HG03469 (cell line): Measurements from ENCODE around the gene RNF39.

Experiments
- ATAC-seq: cut with Tn5 transposase; IDR thresholded peaks from one replicate; pipeline ENCODE4 v1.9.1; 2021; ENCODE audit warnings: mild to moderate bottlenecking, moderate library complexity, moderate number of reproducible peaks; ENCODE audit not compliant: unreplicated experiment

Gene RNF39

DNA sequence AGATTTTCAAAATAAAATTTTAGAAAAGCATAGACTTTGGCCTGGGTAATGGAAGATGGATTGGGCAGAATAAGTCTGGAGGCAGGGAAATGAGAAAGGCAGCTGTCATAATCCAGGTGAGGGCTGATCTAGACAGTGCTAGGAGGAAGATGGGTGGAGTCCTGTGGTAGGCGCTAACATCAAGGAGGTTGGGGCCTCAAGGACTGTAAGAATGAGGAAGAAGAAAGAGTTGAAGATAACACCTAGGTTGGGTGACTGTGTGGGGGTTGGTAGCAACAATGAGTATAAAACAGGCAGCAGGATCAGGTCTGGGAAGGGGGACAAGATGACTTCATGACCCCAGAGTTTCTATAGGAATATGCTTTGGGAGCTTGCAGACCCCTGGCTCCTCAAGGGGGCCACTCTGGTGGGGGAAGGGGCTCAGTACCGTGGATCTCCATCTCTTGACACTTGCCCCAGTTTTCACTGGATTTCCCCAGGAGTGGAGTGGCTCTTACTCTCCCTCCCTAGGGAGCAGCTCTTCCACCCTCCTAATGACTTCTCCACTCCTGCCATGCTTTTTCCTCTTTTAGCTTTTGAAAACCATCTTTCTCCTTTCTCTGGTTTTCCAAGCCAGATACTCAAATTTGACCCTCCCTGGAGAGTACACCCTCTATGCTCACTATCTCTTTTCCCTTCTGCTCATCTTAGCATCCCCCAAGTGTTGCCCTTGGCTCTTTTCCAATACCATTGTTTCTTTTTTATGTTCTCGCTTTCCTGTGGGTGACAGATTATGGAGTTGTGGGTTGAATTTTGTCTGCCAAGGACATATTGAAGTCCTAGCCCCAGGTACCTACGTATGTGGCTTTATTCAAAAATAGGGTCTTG, 22.6 kb upstream of the RNF39 start:
- ATAC-seq: no peak

DNA sequence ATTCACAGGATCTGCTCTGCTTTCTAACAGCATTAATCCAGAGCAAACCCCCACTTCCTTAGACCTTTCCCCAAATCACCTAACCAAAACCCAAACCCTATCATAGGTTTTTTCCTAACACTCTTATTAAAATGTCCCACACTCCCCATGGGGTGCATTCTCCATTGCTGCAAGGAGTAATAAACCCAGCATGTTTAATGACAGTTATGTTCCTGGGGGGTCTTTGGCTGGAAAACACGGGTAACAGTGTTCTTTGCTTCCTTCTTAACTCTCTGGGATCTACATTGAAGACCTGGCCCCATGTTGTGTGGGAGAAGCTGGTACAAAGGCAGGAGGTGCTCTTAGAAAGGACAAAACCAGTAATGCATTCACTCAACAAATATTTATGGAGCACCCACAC, 21.3 kb upstream of the RNF39 start:
- no peak for ATAC-seq

DNA sequence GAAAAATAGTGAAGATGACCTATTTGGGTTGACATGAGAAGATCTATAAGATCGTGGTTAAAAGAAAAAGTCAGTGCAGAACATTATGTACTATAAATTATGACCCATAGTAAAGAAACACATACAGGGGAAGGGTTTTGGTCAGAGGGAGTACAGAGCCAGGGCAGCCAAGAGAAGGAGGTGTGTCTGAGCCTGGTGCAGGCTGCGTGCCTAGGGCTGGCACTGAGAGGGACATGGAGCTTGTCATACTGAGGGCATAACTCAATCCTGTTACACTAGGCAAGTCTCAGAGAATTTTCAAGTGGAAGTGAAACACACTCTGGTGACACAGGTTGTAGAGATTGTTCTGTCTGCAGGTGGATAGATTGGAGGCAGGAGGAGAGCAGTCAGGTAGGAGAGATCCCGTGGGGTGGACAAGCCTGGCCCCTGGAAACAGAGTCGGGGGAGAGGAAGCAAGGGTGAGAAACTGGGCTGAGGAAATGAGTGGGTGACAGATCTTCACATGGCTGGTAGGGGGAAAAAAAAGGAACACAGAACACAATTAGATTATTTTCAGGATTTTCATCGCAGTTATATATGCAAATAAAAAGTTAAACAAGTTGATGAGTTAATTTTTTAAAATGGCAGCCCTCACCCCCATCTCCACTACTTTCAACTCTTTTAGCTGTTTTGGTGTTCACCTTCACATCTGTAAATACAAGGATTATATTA, 18.5 kb upstream of the RNF39 start:
- no peak for ATAC-seq

DNA sequence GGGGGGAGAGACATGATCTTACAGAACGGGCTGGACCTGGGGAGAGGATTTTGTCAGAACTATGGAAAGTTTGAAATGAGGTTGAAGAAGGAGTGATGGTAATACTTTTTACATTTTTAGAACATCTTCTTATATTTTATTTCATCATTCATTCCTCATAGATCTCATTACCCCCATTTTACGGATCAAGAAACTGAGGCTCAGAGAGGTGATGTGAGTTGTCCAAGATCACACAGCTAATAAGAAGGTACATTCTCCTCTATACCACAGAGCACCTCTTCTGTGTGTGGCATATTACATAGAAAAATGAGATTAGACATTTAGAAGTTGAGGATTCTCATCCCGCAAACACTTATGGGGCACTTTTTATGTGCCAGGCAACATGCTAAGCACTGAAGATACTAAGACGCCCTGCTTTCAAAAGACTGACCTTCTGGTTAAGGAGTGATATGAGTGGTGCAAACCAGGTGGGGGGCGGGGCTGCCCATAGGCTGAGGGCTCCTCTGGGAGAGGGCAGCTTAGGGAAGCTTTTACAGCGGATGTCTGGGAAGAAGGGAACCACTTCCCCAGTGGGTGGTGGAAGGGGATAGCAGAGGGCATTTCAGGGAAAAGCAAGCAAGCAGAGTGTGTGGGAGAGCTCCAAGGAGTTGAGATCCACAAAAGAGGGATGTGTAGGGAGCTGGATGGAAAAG, 17.4 kb upstream of the RNF39 start:
- ATAC-seq: no peak

DNA sequence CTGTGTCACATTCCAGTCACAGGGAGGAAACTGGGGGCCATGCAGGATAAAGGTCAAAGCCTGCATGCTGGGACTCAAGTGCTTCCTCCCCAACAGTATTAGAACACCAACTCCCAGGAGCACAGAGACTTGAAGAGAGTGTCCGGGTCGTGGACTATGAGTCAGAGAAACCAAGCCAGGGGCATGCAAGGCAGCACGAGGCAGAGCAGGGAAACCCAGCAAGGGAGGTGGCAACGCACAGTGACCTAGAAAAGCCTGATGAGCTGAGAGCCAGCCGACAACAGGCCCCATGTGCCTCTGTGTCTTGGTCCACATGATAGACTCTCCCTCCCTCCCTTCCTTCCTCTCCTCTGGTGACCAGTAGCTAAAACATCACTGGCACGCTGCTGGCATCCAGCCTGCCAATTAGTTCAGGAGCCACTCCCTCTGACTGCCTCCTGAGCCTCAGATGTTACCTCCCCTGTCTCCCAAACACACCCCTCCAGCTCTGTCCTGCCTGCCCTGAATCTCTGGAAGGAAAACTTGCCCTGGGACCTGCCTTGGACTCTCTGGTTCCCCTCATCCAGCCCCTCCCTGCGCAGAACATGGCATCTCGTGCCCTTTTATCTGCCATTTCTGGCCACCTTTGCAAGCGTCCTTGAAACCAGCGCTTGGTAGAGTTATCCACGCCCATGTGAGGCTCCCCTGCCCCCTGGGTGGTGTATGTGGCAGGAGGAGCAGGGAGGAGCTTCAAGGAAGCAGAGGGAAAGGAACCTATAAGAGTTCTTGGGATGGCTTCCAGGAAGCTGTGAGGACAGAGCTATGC, 16.2 kb upstream of the RNF39 start:
- no peak for ATAC-seq

DNA sequence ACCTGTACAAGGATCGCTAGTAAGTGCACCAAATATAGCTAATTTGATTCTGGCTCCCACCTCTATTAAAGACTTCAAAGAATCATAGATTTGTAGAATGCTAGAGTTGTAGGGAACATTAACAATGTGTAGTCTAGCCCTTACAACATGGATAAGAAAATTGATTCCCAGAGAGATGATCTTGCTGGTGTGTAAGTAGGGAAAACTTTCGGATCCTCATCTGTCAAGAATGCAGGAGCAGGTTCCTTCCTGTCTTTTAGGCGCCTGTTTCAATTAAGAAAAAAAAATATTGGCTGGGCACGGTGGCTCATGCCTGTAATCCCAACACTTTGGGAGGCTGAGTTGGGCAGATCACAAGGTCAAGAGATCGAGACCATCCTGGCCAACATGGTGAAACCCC, 12.3 kb upstream of the RNF39 start:
- no peak for ATAC-seq

DNA sequence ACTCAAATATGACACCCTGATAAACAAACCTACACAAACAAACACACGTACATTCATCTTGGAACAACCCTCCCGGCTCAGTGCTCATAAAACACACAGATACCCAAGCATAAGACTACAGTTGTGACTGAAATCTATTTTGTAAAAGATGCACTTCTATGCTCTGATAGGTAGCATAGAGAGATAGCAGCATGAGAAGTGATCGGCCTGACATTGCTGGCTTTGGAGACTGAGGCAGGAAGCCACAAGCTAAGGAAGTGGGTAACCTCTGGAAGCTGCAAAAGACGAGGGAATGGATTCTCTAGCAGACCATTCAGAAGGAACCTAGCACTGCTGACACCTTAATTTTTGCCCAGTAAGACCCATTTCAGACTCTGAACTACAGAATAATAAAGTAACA, 1.6 kb upstream of the RNF39 start:
- no peak for ATAC-seq

DNA sequence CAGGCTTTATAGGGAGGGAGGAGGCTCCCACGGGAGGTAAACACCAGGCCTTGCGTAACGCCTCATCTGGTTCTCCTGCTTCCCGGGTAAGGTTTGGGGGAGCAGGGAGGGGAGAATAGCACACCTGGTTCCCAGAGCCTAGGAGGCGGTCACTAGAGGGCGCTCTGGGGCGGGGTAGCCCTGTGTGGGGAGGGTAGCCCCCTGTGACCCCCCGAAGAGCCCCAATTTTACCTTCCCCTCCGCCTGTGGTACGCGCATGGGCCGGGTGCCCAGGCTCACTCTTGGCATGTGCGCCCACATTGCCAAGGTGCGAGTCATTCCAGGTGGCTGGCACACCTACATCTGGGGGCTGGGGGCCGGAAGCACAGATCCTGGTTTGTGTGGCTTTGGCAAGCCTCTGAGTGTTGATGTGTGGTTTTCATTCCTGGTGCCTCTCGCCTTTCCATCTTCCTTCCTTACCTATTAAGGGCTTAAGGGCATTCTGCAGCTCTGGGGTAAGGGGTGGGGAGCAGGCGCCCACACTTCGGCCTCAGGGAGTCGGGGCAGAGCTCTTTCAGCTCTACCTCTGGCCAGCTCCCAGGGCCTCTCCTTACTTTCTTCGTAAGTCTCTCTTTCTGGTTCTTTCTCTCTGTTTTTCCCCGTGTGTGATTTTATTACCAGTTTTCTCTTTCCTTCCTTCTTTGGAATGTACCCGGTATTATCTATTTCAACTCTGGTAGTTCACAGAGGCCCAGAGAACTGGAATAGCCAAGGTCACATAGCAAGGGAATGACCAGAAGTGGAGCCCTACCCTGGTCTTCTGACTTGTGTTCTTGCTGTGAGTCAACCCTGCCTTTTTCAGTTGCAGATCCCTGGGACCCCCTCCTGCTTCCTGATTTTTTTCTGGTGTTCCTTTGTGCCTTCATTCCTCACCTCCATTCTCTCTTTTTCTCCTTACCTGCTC, 492 bp upstream of the RNF39 start:
- ATAC-seq: no peak

DNA sequence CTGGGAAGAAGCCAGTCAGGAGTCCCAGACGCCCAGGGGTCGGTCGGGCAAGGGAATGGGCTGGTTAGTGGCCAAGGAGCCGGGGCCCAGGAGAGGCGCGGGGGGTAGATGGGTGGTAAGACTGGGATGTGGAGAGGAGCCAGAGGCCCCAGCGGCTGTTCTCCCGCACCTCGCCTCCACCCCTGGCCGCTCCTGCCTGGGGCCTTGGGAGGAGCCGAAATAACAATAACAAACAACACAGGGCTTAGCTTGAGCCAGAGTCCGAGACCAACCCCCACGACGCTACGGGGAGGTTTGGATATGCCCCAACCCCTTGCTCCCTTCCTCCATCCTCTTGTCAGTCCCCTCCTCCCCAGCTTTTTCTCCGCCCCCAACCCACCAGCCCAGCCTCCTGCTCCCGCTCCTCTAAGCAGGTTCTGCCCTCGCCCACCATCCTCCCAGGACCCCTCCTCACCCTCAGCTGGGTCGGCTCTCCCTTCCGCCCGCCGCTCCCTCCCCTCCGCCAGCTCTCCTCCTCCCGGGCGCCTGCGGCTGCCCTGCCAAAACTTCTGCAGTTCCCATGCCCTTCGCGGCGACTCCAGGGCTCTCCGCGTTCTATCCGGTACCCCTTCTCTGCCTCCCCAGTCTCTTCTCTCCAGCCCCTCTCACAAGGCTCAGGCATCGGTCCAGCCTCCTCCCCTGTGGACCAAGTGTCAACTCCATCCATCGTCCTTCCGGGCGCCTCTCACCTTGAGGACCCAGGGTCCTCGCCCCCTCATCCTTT, 1.1 kb downstream of the RNF39 start:
- ATAC-seq: no peak

DNA sequence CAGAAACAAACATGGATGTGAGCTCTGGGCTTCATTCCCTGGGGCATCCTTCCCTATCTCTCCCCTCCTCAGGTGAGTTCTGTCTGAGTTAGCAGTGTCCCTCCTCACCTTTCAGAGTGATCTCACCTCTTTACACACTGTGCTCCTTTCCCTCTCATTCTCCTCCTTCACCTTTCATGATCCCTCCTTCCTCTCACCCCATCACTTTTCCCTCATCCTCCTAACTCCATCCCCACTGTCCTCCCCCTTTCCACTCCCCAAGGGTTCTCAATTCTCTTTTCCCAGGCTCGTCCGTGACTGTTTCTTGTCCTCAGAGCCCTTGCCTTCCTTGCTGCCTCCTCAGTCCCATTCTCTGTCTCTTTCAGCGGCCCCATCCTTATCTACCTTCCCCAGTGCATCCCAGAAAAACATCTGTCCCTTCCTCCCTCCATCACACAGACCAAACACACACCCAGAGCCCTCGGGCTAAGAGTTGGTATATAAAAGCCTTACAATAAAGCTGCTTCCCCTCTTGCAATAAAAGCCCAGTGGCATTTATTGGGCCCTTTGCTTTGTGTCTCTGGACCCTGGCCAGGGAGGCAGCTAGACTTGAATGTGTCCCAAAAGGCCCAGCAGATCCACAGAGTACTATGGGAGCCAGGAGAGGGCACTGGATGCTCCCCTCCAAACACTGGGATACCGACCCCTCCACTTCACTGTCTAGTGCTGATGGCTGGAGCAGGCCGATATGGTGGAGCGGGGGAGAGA, 1.9 kb downstream of the RNF39 start:
- ATAC-seq: no peak

DNA sequence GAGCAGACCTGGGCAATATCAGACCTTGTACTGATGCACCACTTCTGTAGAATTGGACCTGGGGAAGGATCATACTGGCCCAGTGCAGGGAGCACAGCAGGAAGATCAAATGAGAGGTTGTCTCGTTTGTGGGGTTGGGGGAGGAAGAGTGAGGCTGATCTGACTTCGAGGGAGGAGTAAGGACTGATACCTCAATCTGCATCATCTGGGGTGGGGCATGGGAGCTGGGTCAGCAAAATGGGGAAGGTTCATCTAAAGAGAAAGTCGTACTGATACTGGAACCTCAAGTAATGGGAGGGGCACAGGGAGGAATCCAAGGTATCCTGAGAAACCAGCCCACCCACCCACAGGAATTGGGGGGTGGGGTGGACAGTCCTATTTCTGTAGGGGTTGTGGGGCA, 3.7 kb downstream of the RNF39 start:
- no peak for ATAC-seq

DNA sequence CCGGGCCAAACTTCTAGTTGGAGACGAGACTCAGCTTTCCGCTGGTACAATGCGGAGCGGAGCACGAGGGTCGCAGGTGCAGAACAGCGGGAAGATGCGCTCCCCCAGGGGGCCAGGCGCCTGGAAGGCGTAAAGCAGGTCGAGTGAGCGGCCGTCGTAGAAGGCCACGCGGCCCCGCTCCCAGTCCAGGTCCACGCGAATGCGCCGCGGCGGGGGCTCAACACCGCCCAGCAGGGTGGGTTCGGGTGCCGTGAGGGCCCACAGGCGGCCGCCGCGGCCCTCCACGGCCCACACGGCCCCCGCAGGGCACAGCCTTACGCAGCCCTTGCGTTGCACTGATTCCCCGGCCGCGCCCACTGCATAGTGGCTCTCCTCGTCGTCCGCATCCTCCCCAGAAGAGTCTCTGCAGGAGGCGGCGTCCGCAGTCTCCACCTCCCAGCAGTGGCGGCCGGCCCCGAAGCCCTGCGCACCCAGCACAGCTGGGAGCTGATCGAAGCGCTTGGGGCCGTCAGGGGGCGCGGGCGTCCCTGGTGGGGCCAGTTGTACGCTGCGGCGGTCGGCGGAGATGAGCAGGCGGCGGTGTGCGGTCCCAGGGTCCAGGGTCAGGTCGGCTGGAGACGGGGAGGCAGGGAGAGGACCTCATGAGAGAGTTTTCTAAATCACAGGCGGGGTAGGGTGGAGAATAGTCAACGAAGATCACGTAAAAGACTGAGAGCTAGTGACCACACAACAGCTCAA, 4.3 kb downstream of the RNF39 start:
- ATAC-seq: no peak

DNA sequence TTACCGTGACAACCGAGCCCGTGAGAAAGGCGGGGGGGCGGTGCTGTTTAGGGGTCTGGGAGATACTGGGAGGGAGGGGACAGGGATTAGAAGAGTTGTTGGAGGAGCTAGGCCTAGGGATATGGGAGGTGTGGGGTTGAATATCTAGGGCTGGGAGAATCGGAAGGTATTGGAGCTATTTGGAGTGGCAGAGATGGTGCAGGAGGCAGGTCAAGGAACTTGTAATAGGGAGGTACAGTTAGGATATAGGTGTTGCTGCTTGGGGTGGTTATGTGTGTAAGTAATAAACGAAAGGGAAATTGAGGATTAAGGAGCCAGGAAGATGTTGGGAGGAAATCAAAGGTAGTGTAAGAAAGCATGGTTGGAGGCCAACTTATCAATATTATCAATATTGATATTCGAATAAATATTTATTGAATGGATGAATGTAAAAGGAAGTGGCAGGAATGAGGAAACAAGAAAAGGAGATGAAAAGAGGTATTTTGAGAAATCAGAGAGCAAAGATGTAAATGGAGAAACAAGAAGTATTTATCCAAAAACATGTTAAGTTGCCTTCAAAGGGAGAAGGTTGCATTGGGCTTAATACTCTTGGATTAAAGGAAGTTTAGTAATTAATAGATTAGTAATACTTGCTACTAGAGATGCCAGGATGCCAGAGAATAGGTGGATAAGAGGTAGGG, 8.0 kb downstream of the RNF39 start:
- ATAC-seq: no peak

DNA sequence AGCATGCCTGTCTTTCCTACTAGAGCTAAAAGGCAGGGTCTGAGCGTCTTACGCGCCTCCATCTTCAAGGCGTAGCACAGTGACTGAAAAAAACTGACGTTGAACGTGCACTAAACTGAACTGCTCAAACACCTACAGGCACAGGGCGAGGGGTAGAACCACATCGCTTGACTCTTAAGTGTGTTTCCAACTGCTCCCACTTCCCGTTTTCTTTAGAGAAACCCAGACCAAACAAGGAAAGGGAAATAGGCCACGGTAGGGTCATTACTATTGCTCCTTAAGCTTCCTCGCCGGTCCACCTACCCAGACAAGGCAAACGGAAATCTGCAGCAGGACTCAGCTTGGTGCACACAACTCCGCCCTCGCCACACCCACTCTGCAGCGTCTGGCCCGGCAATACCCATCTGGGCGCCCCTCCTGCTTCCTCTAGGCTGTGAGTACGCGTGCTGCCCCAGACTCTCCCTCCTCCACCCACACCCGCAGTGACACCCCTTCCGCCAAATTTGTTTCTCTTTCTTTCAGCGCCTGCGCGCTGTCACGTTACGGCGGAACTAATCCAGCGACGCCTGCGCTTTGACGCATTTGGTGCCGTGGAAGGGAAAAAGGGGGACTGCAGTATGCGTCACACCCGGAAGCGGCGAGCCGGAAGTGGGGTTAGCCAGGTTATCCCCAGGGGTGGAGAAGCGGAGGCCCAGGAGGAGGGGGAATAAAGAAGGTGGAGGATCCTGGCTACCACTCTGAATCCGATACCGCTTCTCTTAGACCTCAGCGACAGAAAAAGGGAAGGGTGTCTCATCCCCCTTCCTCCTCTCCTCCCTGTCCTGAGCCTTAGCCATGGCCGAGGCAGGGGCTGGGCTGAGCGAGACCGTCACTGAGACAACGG, 8.8 kb downstream of the RNF39 start, which contains the start of gene PPP1R11:
Gene PPP1R11 (plus strand): TSS at position 622 of the 883 bp plus-strand sequence. CDS start 213 bp downstream, at position 835.
- peak; percentile 67 for ATAC-seq

DNA sequence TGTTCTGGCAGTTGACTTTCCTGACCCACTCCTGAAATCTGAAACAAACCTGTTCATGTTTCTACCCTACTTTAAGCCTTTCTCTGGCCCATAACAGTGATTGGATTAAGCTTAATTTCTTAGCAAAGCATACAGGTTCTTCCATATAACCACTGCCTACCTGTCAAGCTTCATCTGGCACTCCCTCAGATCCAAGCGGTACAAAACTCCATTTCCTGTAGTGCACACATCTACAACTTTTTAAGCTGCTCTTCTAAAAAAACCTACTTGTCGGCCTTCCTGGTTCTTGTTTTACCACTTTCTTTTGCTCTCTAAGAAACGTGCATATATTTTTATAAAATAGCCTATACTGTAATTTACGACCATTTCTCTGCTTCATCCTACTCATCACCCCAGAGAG, 9.5 kb downstream of the RNF39 start:
- ATAC-seq: no peak

DNA sequence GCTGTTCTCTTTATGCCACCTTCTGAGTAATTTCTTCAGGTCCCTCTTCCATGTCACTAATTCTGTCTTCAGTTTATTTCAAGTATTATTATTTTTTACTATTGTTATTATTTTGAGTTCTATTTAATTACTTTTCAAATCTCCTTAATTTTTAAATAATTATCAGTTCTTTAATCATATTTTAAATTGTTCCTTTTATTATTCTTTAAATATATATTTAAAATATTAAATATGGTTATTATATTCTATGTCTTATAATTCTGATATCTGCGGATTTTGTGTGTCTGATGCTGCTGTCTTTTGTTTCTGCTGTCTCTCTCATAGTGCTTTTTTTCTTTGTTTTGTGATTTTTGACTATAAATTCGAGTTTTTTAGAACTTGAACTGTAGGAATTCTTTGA, 12.3 kb downstream of the RNF39 start:
- no peak for ATAC-seq
